IMR-90 (cell line): ENCODE results near the gene SLC9A2. TPM values are rescaled to one million over a fixed set of nuclear protein-coding genes. Genes with fewer than 3 reads are reported as not detected.

Experiments used
- ATAC-seq: fragments of 200-7000 bp; cut with Tn5 transposase; 2 replicates; pipeline ENCODE4 v1.9.1; 2020; ENCODE audit warnings: low read depth, mild to moderate bottlenecking, moderate library complexity
- BruUV-seq: library from RNA; stranded (reverse); fragments of 400-500 nt; replicated peaks from 2 replicates; lab custom pipeline; 2021; lab: Mats Ljungman, UMichigan
- CTCF ChIA-PET: fragments of 300-600 bp; formaldehyde crosslinking; extraction: SDS; loops from one replicate; lab custom pipeline; 2021; ENCODE audit warnings: antibody characterized with exemption; lab: Yijun Ruan, JAX
- POLR2A ChIA-PET: fragments of 300-600 bp; sonication (Branson Sonifier 250); formaldehyde crosslinking; loops from one replicate; lab custom pipeline; 2022; ENCODE audit warnings: antibody characterized with exemption; ENCODE audit not compliant: unreplicated experiment; lab: Charles Lee
- DNase-seq: peaks from one replicate; pipeline ENCODE4 v3.0.0; 2013
- H2AFZ ChIP-seq: replicated peaks from 2 replicates; pipeline ENCODE3; 2013; ENCODE audit warnings: low read length, mild to moderate bottlenecking; ENCODE audit not compliant: poor library complexity
- H2AK5ac ChIP-seq: 2 replicates; pipeline ENCODE4 v1.6.1; 2013; ENCODE audit warnings: low read depth, low read length, inconsistent platforms
- H2AK9ac ChIP-seq: replicated peaks from 2 replicates; pipeline ENCODE3; 2013; ENCODE audit warnings: mild to moderate bottlenecking, low read depth, low read length, moderate library complexity; ENCODE audit not compliant: poor library complexity
- H2BK120ac ChIP-seq: 2 replicates; pipeline ENCODE4 v1.6.1; 2013; ENCODE audit warnings: low read depth, low read length, inconsistent platforms
- H2BK15ac ChIP-seq: 3 replicates; pipeline ENCODE4 v1.6.1; 2013; ENCODE audit warnings: low read depth, low read length, inconsistent platforms
- H2BK20ac ChIP-seq: 2 replicates; pipeline ENCODE4 v1.6.1; 2013; ENCODE audit warnings: low read depth, mild to moderate bottlenecking, inconsistent platforms, low read length, moderate library complexity
- H2BK5ac ChIP-seq: 2 replicates; pipeline ENCODE4 v1.6.1; 2013; ENCODE audit warnings: mild to moderate bottlenecking, low read depth, low read length, inconsistent platforms; ENCODE audit not compliant: poor library complexity, severe bottlenecking
- H3K14ac ChIP-seq: replicated peaks from 2 replicates; pipeline ENCODE4 v1.6.1; 2013; ENCODE audit warnings: low read depth, low read length, inconsistent platforms
- H3K18ac ChIP-seq: 2 replicates; pipeline ENCODE4 v1.6.1; 2013; ENCODE audit warnings: low read depth, low read length, control low read depth
- H3K23ac ChIP-seq: 2 replicates; pipeline ENCODE4 v1.6.1; 2013; ENCODE audit warnings: low read depth, low read length, inconsistent platforms
- H3K27ac ChIP-seq: 2 replicates; pipeline ENCODE4 v1.5.1; 2013; ENCODE audit warnings: mild to moderate bottlenecking, control low read depth, low read length; ENCODE audit not compliant: insufficient read depth
- H3K27me3 ChIP-seq: 2 replicates; pipeline ENCODE4 v1.6.1; 2013; ENCODE audit warnings: low read length; ENCODE audit not compliant: control insufficient read depth, insufficient read depth
- H3K36me3 ChIP-seq: 2 replicates; pipeline ENCODE4 v1.6.1; 2013; ENCODE audit warnings: low read length, mixed read lengths; ENCODE audit not compliant: control insufficient read depth, insufficient read depth
- H3K4ac ChIP-seq: 2 replicates; pipeline ENCODE4 v1.6.1; 2013; ENCODE audit warnings: low read depth, low read length, inconsistent platforms
- H3K4me1 ChIP-seq: 2 replicates; pipeline ENCODE4 v1.6.1; 2013; ENCODE audit warnings: low read length, mixed read lengths; ENCODE audit not compliant: control insufficient read depth, insufficient read depth
- H3K4me2 ChIP-seq: 2 replicates; pipeline ENCODE4 v1.6.1; 2013; ENCODE audit warnings: low read depth, mild to moderate bottlenecking, control low read depth, low read length, moderate library complexity
- H3K4me3 ChIP-seq: 2 replicates; pipeline ENCODE4 v1.5.1; 2013; ENCODE audit warnings: low read depth, mild to moderate bottlenecking, control low read depth, low read length, moderate library complexity; ENCODE audit not compliant: insufficient read depth
- H3K56ac ChIP-seq: 2 replicates; pipeline ENCODE4 v1.6.1; 2013; ENCODE audit warnings: low read length, inconsistent platforms; ENCODE audit not compliant: insufficient read depth; ENCODE audit errors: extremely low read depth
- H3K79me1 ChIP-seq, 2 experiments: 2 replicates each; pipeline ENCODE4 v1.6.1; 2013; ENCODE audit warnings: low read length in 2 of 2, inconsistent platforms in 1 of 2, low read depth in 1 of 2
- H3K9ac ChIP-seq: 2 replicates; pipeline ENCODE4 v1.6.1; 2013; ENCODE audit warnings: low read depth, low read length, control low read depth
- H3K9me1 ChIP-seq: 2 replicates; pipeline ENCODE4 v1.6.1; 2013; ENCODE audit warnings: low read length, inconsistent platforms; ENCODE audit not compliant: insufficient read depth
- H3K9me3 ChIP-seq: 2 replicates; pipeline ENCODE4 v1.6.1; 2013; ENCODE audit warnings: low read length; ENCODE audit not compliant: control insufficient read depth, insufficient read depth
- H4K20me1 ChIP-seq: 2 replicates; pipeline ENCODE4 v1.6.1; 2013; ENCODE audit warnings: low read length, inconsistent platforms; ENCODE audit not compliant: insufficient read depth
- H4K5ac ChIP-seq: 2 replicates; pipeline ENCODE4 v1.6.1; 2013; ENCODE audit warnings: mild to moderate bottlenecking, low read depth, low read length, control low read depth
- H4K8ac ChIP-seq, 2 experiments: 2 replicates each; pipeline ENCODE4 v1.6.1; 2013; ENCODE audit warnings: low read depth in 2 of 2, low read length in 2 of 2, control low read depth in 1 of 2, inconsistent platforms in 1 of 2
- H4K91ac ChIP-seq: 2 replicates; pipeline ENCODE4 v1.6.1; 2013; ENCODE audit warnings: low read depth, low read length, inconsistent platforms; ENCODE audit not compliant: insufficient read depth
- BHLHE40 ChIP-seq: fragments of 150-350 bp; IDR thresholded peaks from 2 replicates; pipeline ENCODE4 v1.6.1; 2016; ENCODE audit warnings: mild to moderate bottlenecking, low read depth, low read length
- CEBPB ChIP-seq: IDR thresholded peaks from 2 replicates; pipeline ENCODE4 v1.6.1; 2012; ENCODE audit warnings: low read depth, low read length, improper control_type of control experiment
- CHD1 ChIP-seq: IDR thresholded peaks from 2 replicates; pipeline ENCODE4 v1.6.1; 2012; ENCODE audit warnings: low read depth, low read length, improper control_type of control experiment
- CTCF ChIP-seq: conservative IDR thresholded peaks from 2 replicates; pipeline ENCODE4 v1.5.1; 2012; ENCODE audit warnings: mild to moderate bottlenecking, low read depth, low read length, improper control_type of control experiment
- ELK1 ChIP-seq: fragments of 150-350 bp; IDR thresholded peaks from 2 replicates; pipeline ENCODE4 v1.6.1; 2016; ENCODE audit warnings: low read depth, mild to moderate bottlenecking, low read length, moderate library complexity, borderline replicate concordance
- FOS ChIP-seq: fragments of 150-350 bp; IDR thresholded peaks from 2 replicates; pipeline ENCODE4 v1.6.1; 2016; ENCODE audit warnings: low read depth, low read length
- MAFK ChIP-seq: IDR thresholded peaks from 2 replicates; pipeline ENCODE4 v1.6.1; 2012; ENCODE audit warnings: low read depth, low read length, improper control_type of control experiment
- MAZ ChIP-seq: IDR thresholded peaks from 2 replicates; pipeline ENCODE4 v1.6.1; 2012; ENCODE audit warnings: low read depth, mild to moderate bottlenecking, low read length, improper control_type of control experiment, moderate library complexity, borderline replicate concordance
- MXI1 ChIP-seq: IDR thresholded peaks from 2 replicates; pipeline ENCODE4 v1.6.1; 2012; ENCODE audit warnings: low read depth, mild to moderate bottlenecking, low read length, moderate library complexity, borderline replicate concordance
- POLR2A ChIP-seq: IDR thresholded peaks from 2 replicates; pipeline ENCODE4 v1.6.1; 2012; ENCODE audit warnings: mild to moderate bottlenecking, low read depth, low read length
- RAD21 ChIP-seq: IDR thresholded peaks from 2 replicates; pipeline ENCODE4 v1.6.1; 2012; ENCODE audit warnings: low read length, improper control_type of control experiment
- RCOR1 ChIP-seq: IDR thresholded peaks from 2 replicates; pipeline ENCODE4 v1.6.1; 2012; ENCODE audit warnings: mild to moderate bottlenecking, low read length, improper control_type of control experiment; ENCODE audit not compliant: insufficient replicate concordance
- RFX5 ChIP-seq: IDR thresholded peaks from 2 replicates; pipeline ENCODE4 v1.8.0; 2012; ENCODE audit warnings: low read depth, mild to moderate bottlenecking, low read length, moderate library complexity
- SMC3 ChIP-seq: fragments of 150-350 bp; IDR thresholded peaks from 2 replicates; pipeline ENCODE4 v1.6.1; 2016; ENCODE audit warnings: low read depth, mild to moderate bottlenecking, antibody characterized with exemption, low read length, moderate library complexity
- USF2 ChIP-seq: fragments of 150-350 bp; IDR thresholded peaks from 2 replicates; pipeline ENCODE4 v1.6.1; 2017; ENCODE audit warnings: mild to moderate bottlenecking, antibody characterized with exemption, low read length, low read depth
- WGBS, 2 experiments: methylation state at CpG; one replicate each; pipeline versions ENCODE4 v1.1.5 to v1.1.7; 2013; ENCODE audit warnings: missing lambda C conversion rate in 2 of 2; ENCODE audit not compliant: insufficient read length in 1 of 2; ENCODE audit errors: extremely low coverage in 2 of 2; 5-methylcytosine and 5-hydroxymethylcytosine counted together
- dilution Hi-C: fragments of 300-500 bp; cut with HindIII; formaldehyde crosslinking; loops from one replicate; pipeline ENCODE4 v1.14.3; 2018; ENCODE audit warnings: low sequenced_read_pairs; ENCODE audit not compliant: unreplicated experiment
- in situ Hi-C: fragments of 300-500 bp; cut with MboI; formaldehyde crosslinking; loops from 3 replicates; pipeline ENCODE4 v1.14.3; 2019; ENCODE audit warnings: low sequenced_read_pairs, inconsistent platforms, mixed read lengths
- intact Hi-C: fragments of 100-400 bp; cut with micrococcal nuclease; formaldehyde crosslinking; loops from 2 replicates; pipeline ENCODE4 v1.10.0; 2022
- polyA plus RNA-seq, 3 experiments: library from polyadenylated mRNA; depleted of rRNA; stranded (reverse); fragments of >200 nt; gene quantifications; 2 replicates each; pipeline ENCODE4 v1.2.3, GENCODE V29; 2012; ENCODE audit warnings: low replicate concordance in 1 of 3
- total RNA-seq: library from RNA; depleted of rRNA; stranded (reverse); fragments of >200 nt; gene quantifications from 2 replicates; pipeline ENCODE4 v1.2.3, GENCODE V29; 2012

Gene SLC9A2
- total and polyA plus RNA-seq, 2 of the 4 experiments (the other 2 are of a cell fraction), result not detected

- Histone ChIP-seq H3K56ac (no peak overlapping the region), H2AFZ (no peak overlapping the region), H3K27ac (no peak overlapping the region), H3K4ac (no peak overlapping the region), H4K8ac (no peak overlapping the region), H3K4me2 (no peak overlapping the region), H2AK5ac (no peak overlapping the region), H3K4me1 (no peaks in the 10 kb centered on the region), H2BK15ac (no peak overlapping the region), H3K18ac (no peak overlapping the region), H4K20me1 (no peaks in the 10 kb centered on the region), H4K5ac (no peak overlapping the region), H2BK5ac (no peak overlapping the region), H3K9ac (no peak overlapping the region), H3K9me3 (no peaks in the 10 kb centered on the region), H2AK9ac (no peak overlapping the region), H2BK120ac (no peak overlapping the region), H4K91ac (no peak overlapping the region), H3K36me3 (no peaks in the 10 kb centered on the region), H3K9me1 (no peaks in the 10 kb centered on the region), H3K79me1 (no peaks in the 10 kb centered on the region), H3K14ac (no peak overlapping the region), H2BK20ac (no peak overlapping the region), H3K27me3 (no peaks in the 10 kb centered on the region; the same call in 1 of the 2 replicates), H3K4me3 (no peak overlapping the region), H3K23ac (no peak overlapping the region)
- POLR2A ChIA-PET, result no interaction called here
- CTCF ChIA-PET, result interaction anchor here (1.2 kb wide), 1 partner anchor 9 kb away, joined by 7 read pairs; no protein-coding TSS in a partner anchor
- intact Hi-C loops (no loop called here), in situ Hi-C loops (no loop called here), dilution Hi-C loops (no loop called here)
- WGBS, 2 experiments, result no CpG with 5 or more reads among the region's 1 CpG
- no peak for ATAC-seq
- no peak for TF ChIP-seq CEBPB
- no peak for TF ChIP-seq ELK1
- TF ChIP-seq MAZ, result no peak
- TF ChIP-seq POLR2A, result no peak
- TF ChIP-seq CHD1, result no peak
- no peak for TF ChIP-seq BHLHE40
- TF ChIP-seq RFX5, result no peak
- TF ChIP-seq USF2, result no peak
- TF ChIP-seq SMC3, result no peak
- no peak for TF ChIP-seq RCOR1
- no peak for TF ChIP-seq MXI1
- no peak for TF ChIP-seq FOS
- TF ChIP-seq MAFK, result no peak
- no peak for TF ChIP-seq RAD21
- no peak for TF ChIP-seq CTCF
- BruUV-seq, result no TSS peak
- no peak for DNase-seq
Measured at GRCh38 chr2:102606353-102606752, 13.0 kb upstream of the SLC9A2 start.
